ENCODE data around the gene RAB3IL1.

RAB3IL1 gene

DNA sequence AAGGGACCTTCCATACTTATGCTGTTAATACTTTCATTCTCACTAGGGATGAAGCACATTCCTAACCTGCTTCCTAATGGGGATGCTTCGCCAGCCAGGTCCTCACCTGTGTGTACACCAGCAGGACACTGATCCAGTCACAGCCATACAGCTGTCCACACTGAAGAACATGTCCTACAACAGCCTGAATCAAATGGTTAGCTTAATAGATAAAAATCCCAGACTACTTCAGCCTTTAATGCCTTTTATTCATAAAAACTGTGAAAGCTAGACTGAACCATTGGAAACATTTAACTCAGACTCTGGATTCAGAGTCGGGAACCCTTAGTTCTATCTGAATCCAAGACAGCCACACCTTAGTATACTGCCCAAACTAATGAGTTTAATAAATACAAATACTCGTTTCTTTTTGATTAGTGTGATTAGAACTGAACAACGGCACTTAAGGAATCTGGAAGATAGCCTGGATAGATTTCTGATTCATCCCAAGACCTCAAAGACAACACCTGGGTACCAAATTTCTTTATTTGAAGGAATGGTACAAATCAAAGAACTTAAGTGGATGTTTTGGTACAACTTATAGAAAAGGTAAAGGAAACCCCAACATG, 46.8 kb upstream of the RAB3IL1 start:
- H3K4me1 ChIP-seq (ENCODE audit: insufficient read depth, low read length, poor library complexity, severe bottlenecking): peaks cover 33% of the 10 kb centered on the region
- H3K9me2 ChIP-seq (replicated peaks; ENCODE audit: low read depth, low read length): no peaks in the 10 kb centered on the region
- H3K9me3 ChIP-seq (ENCODE audit: insufficient read depth, low read depth, low read length): no peaks in the 10 kb centered on the region
- H4K20me1 ChIP-seq (ENCODE audit: insufficient read depth, low read length, poor library complexity, severe bottlenecking): peaks cover 37% of the 10 kb centered on the region
- no peak overlapping the region for H2AFZ ChIP-seq (ENCODE audit: low read length)
- H3K79me2 ChIP-seq (ENCODE audit: insufficient read depth, low read length): peaks cover 53% of the 10 kb centered on the region
- peaks cover 5% of the 10 kb centered on the region; the same call in 1 of the 2 replicates for H3F3A ChIP-seq (ENCODE audit: low read depth)
- peaks cover 21% of the 10 kb centered on the region; the same call in 1 of the 2 replicates for H3K36me3 ChIP-seq (ENCODE audit: insufficient read depth, low read length)
- no peak overlapping the region for H3K4me3 ChIP-seq (ENCODE audit: low read length, poor library complexity, severe bottlenecking)
- H3K9ac ChIP-seq (ENCODE audit: low read depth, low read length, poor library complexity, severe bottlenecking): no peak overlapping the region
- H3K4me2 ChIP-seq (ENCODE audit: low read depth, low read length, poor library complexity, severe bottlenecking): peak overlapping the region; percentile 19
- H3K27me3 ChIP-seq (ENCODE audit: insufficient read depth, low read length, poor library complexity, severe bottlenecking): peaks cover 6% of the 10 kb centered on the region
- no peak for TF ChIP-seq EZH2phosphoT487 (IDR thresholded peaks at IDR 0.05; ENCODE audit: borderline replicate concordance)
- TF ChIP-seq, protein P1, sequence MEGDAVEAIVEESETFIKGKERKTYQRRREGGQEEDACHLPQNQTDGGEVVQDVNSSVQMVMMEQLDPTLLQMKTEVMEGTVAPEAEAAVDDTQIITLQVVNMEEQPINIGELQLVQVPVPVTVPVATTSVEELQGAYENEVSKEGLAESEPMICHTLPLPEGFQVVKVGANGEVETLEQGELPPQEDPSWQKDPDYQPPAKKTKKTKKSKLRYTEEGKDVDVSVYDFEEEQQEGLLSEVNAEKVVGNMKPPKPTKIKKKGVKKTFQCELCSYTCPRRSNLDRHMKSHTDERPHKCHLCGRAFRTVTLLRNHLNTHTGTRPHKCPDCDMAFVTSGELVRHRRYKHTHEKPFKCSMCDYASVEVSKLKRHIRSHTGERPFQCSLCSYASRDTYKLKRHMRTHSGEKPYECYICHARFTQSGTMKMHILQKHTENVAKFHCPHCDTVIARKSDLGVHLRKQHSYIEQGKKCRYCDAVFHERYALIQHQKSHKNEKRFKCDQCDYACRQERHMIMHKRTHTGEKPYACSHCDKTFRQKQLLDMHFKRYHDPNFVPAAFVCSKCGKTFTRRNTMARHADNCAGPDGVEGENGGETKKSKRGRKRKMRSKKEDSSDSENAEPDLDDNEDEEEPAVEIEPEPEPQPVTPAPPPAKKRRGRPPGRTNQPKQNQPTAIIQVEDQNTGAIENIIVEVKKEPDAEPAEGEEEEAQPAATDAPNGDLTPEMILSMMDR (conservative IDR thresholded peaks at IDR 0.05; ENCODE audit: low read length): no peak

DNA sequence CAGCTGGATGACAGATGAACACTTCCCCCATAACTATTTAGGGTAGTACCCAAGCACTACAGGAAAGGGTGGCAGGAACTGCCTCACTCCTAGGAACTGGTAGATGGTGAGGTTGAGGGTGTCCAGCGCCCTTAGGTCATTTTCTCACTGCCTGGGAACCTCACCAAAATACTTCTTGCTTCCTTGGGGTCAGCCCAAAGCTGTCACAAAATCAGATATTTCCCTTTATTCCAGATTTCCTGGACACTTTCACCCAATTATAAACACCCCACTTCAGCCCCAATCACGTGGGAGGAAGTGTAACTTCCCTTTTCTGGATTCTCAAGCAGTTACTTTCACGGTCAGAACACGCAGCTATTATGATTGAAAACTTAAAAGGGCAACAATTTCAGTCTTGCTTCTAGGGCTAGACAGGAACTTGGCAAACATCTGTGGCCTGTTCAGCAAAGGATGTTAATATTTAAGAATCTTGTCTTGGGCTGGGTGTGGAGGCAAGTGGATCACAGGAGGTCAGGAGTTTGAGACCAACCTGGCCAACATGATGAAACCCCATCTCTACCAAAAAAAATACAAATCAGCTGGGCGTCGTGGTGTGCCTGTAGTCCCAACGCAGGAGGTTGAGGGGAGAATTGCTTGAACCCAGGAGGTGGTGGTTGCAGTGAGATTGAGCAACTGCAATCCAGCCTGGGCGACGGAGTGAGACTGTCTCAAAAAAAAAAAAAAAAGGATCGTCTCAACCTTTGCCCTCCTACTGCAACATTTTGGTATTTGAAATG, 46.1 kb upstream of the RAB3IL1 start:
- no peak overlapping the region for H3K9ac ChIP-seq (ENCODE audit: low read depth, low read length, poor library complexity, severe bottlenecking)
- H3K4me1 ChIP-seq (ENCODE audit: insufficient read depth, low read length, poor library complexity, severe bottlenecking): peaks cover 26% of the 10 kb centered on the region
- no peak overlapping the region for H2AFZ ChIP-seq (ENCODE audit: low read length)
- peak overlapping the region; percentile 19 for H3K4me2 ChIP-seq (ENCODE audit: low read depth, low read length, poor library complexity, severe bottlenecking)
- TF ChIP-seq, protein P1 (conservative IDR thresholded peaks at IDR 0.05; ENCODE audit: low read length): no peak
- no peak for TF ChIP-seq EZH2phosphoT487 (IDR thresholded peaks at IDR 0.05; ENCODE audit: borderline replicate concordance)
- no peaks in the 10 kb centered on the region for H3K9me3 ChIP-seq (ENCODE audit: insufficient read depth, low read depth, low read length)
- H4K20me1 ChIP-seq (ENCODE audit: insufficient read depth, low read length, poor library complexity, severe bottlenecking): peaks cover 37% of the 10 kb centered on the region
- peaks cover 5% of the 10 kb centered on the region; the same call in 1 of the 2 replicates for H3F3A ChIP-seq (ENCODE audit: low read depth)
- peaks cover 46% of the 10 kb centered on the region for H3K79me2 ChIP-seq (ENCODE audit: insufficient read depth, low read length)
- H3K36me3 ChIP-seq (ENCODE audit: insufficient read depth, low read length): peaks cover 21% of the 10 kb centered on the region; the same call in 1 of the 2 replicates
- H3K4me3 ChIP-seq (ENCODE audit: low read length, poor library complexity, severe bottlenecking): no peak overlapping the region
- H3K9me2 ChIP-seq (replicated peaks; ENCODE audit: low read depth, low read length): no peaks in the 10 kb centered on the region
- H3K27me3 ChIP-seq (ENCODE audit: insufficient read depth, low read length, poor library complexity, severe bottlenecking): peaks cover 6% of the 10 kb centered on the region

DNA sequence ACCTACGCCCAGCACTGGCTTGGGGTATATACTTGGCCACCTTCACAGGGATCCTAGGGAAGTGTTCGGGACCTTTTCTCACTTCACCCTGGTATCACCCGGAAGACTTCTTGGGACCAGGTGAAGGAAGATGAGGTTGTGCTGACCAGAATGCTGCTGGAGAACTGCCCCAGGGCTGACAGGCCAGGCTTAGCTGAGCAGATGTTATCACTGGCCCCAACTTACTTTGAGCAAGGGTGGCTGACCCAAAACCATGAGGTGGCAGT, 45.6 kb upstream of the RAB3IL1 start:
- no peak overlapping the region for H3K4me3 ChIP-seq (ENCODE audit: low read length, poor library complexity, severe bottlenecking)
- no peak for TF ChIP-seq EZH2phosphoT487 (IDR thresholded peaks at IDR 0.05; ENCODE audit: borderline replicate concordance)
- TF ChIP-seq, protein P1 (conservative IDR thresholded peaks at IDR 0.05; ENCODE audit: low read length): no peak
- peaks cover 22% of the 10 kb centered on the region for H3K4me1 ChIP-seq (ENCODE audit: insufficient read depth, low read length, poor library complexity, severe bottlenecking)
- peaks cover 37% of the 10 kb centered on the region for H4K20me1 ChIP-seq (ENCODE audit: insufficient read depth, low read length, poor library complexity, severe bottlenecking)
- H3K79me2 ChIP-seq (ENCODE audit: insufficient read depth, low read length): peaks cover 40% of the 10 kb centered on the region
- peaks cover 5% of the 10 kb centered on the region; the same call in 1 of the 2 replicates for H3F3A ChIP-seq (ENCODE audit: low read depth)
- H3K9me3 ChIP-seq (ENCODE audit: insufficient read depth, low read depth, low read length): no peaks in the 10 kb centered on the region
- no peaks in the 10 kb centered on the region for H3K9me2 ChIP-seq (replicated peaks; ENCODE audit: low read depth, low read length)
- no peak overlapping the region for H3K4me2 ChIP-seq (ENCODE audit: low read depth, low read length, poor library complexity, severe bottlenecking)
- peaks cover 21% of the 10 kb centered on the region; the same call in 1 of the 2 replicates for H3K36me3 ChIP-seq (ENCODE audit: insufficient read depth, low read length)
- peaks cover 6% of the 10 kb centered on the region for H3K27me3 ChIP-seq (ENCODE audit: insufficient read depth, low read length, poor library complexity, severe bottlenecking)
- no peak overlapping the region for H2AFZ ChIP-seq (ENCODE audit: low read length)
- H3K9ac ChIP-seq (ENCODE audit: low read depth, low read length, poor library complexity, severe bottlenecking): no peak overlapping the region
